ENCODE results near the gene KLHL18.

KLHL18 gene

GRCh38 chr3:47381317-47382157, 98.8 kb downstream of the KLHL18 start:
- H3K36me3 Mint-ChIP-seq (ENCODE audit: low read depth): peaks cover 15% of the 10 kb centered on the region
- H3K9me3 Mint-ChIP-seq: no peaks in the 10 kb centered on the region
- peaks cover 40% of the 10 kb centered on the region for H3K4me1 Mint-ChIP-seq
- DNase-seq: peak; percentile 87
- peak overlapping the region; percentile 99 for H3K27ac Mint-ChIP-seq
- H3K4me3 Mint-ChIP-seq: peak overlapping the region; percentile 97
- no peaks in the 10 kb centered on the region for H3K27me3 Mint-ChIP-seq (ENCODE audit: low read depth, poor library complexity)
- TF ChIP-seq, protein P1, sequence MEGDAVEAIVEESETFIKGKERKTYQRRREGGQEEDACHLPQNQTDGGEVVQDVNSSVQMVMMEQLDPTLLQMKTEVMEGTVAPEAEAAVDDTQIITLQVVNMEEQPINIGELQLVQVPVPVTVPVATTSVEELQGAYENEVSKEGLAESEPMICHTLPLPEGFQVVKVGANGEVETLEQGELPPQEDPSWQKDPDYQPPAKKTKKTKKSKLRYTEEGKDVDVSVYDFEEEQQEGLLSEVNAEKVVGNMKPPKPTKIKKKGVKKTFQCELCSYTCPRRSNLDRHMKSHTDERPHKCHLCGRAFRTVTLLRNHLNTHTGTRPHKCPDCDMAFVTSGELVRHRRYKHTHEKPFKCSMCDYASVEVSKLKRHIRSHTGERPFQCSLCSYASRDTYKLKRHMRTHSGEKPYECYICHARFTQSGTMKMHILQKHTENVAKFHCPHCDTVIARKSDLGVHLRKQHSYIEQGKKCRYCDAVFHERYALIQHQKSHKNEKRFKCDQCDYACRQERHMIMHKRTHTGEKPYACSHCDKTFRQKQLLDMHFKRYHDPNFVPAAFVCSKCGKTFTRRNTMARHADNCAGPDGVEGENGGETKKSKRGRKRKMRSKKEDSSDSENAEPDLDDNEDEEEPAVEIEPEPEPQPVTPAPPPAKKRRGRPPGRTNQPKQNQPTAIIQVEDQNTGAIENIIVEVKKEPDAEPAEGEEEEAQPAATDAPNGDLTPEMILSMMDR (IDR thresholded peaks at IDR 0.05): no peak

DNA sequence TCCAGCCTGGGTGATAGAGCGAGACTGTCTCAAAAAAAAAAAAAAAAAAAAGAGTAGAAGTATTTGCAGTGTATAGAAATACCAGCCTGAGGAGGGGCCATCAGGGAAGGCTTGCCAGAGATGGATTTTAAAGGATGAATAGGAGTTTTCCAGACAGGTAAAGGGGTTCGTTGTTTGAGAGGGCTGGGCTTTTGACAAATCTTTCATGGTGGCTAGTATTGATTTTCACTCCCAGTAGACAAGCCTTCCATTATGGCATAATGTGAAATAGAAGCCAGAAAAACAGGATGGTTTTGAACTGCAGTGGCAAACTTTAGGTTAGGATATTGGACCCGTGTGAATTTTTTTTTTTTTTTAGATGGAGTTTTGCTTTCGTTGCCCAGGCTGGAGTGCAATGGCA, 101.7 kb downstream of the KLHL18 start:
- DNase-seq: no peak
- Mint-ChIP-seq H3K36me3 (ENCODE audit: low read depth) (peaks cover 27% of the 10 kb centered on the region), H3K9me3 (no peaks in the 10 kb centered on the region), H3K4me3 (no peak overlapping the region), H3K27me3 (ENCODE audit: low read depth, poor library complexity) (no peaks in the 10 kb centered on the region), H3K4me1 (peaks cover 39% of the 10 kb centered on the region), H3K27ac (no peak overlapping the region)
- TF ChIP-seq, protein P1 (IDR thresholded peaks at IDR 0.05): no peak

- Mint-ChIP-seq H3K27ac (no peak overlapping the region), H3K4me3 (no peak overlapping the region), H3K4me1 (peaks cover 33% of the 10 kb centered on the region), H3K36me3 (ENCODE audit: low read depth) (peaks cover 27% of the 10 kb centered on the region), H3K27me3 (ENCODE audit: low read depth, poor library complexity) (no peaks in the 10 kb centered on the region), H3K9me3 (no peaks in the 10 kb centered on the region)
- no peak for DNase-seq
- TF ChIP-seq, protein P1 (IDR thresholded peaks at IDR 0.05): no peak
Measured at GRCh38 chr3:47385007-47385406, 102.3 kb downstream of the KLHL18 start.

- H3K27ac Mint-ChIP-seq: peak overlapping the region; percentile 18
Measured at GRCh38 chr3:47385796-47386195, 103.1 kb downstream of the KLHL18 start.

DNA sequence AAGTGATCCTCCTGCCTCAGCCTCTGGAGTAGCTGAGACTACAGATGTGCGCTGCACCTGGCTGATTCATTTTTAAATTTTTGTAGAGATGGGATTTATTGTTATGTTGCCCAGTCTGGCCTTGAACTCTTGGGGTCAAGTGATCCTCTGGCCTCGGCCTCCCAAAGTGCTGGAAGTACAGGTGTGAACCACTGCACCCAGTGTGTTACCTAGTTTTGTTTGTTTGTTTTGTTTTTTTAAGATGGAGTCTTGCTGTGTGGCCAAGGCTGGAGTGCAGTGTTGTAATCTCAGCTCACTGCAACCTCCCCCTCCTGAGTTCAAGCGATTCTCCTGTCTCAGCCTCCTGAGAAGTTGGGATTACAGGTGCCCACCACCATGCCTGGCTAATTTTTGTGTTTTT, 110.2 kb downstream of the KLHL18 start:
- no peaks in the 10 kb centered on the region for H3K27me3 Mint-ChIP-seq (ENCODE audit: low read depth, poor library complexity)
- peaks cover 42% of the 10 kb centered on the region for H3K4me1 Mint-ChIP-seq
- H3K9me3 Mint-ChIP-seq: no peaks in the 10 kb centered on the region
- H3K27ac Mint-ChIP-seq: no peak overlapping the region
- no peak overlapping the region for H3K4me3 Mint-ChIP-seq
- TF ChIP-seq, protein P1 (IDR thresholded peaks at IDR 0.05): no peak
- peaks cover 12% of the 10 kb centered on the region for H3K36me3 Mint-ChIP-seq (ENCODE audit: low read depth)
- DNase-seq: no peak

More at GRCh38 chr3:47385796-47386195, 103.1 kb downstream of the KLHL18 start:
- Mint-ChIP-seq H3K4me1 (peaks cover 32% of the 10 kb centered on the region), H3K4me3 (no peak overlapping the region), H3K9me3 (no peaks in the 10 kb centered on the region), H3K36me3 (ENCODE audit: low read depth) (peaks cover 27% of the 10 kb centered on the region), H3K27me3 (ENCODE audit: low read depth, poor library complexity) (no peaks in the 10 kb centered on the region)
- DNase-seq: no peak
- TF ChIP-seq, protein P1 (IDR thresholded peaks at IDR 0.05): no peak
